ENCODE data around the gene SLF2. TPM values are rescaled to one million over a fixed set of nuclear protein-coding genes. Genes with fewer than 3 reads are reported as not detected.
A peak's percentile ranks its signal among the peaks of the same experiment; 100 is the strongest.

Gene SLF2
- total and polyA plus RNA-seq, 2 of the 13 experiments (the other 11 are each of a cell fraction or from before 2014, with no cell fraction given) = 12.2 to 48.1 TPM

DNA sequence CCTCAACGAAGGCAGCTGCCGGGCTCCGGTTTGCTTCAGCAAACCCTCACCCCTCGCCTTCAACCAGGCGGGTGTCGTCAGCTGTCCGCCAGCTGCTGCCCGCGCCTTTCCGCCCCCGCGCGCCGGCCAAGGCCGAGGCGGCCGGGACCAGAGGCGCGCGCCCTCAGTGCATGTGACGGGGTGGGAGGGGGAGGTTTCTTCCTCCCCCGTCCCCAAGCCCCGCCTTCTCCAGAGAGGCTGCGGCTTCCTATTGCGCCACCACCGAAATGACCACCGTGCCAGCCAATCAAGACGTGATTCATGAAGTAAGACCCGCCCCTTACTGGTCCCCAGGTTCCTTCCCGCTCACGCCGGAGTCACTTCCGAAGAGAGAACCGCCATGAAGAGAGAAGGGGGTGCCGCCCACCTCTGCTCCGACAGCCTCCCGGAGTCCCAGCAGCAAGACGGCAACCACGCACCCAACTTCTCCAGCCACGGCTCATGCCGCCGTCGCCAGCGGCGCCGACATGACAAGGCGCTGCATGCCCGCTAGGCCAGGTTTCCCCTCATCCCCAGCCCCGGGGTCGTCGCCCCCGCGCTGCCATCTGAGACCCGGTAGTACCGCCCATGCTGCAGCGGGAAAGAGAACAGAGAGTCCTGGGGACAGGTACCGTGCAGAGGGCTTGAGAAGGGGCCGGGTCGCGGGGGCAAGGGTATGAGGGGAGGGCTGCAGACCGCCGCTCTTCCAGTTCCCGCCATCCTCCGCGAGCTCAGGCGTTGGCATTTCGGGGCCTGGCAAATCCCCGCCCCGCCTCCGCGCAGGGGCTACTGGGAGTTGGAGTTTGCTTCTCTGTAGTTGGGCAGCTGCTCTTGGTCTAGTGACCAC lies at the start of gene SLF2 (continued):
- peak; percentile 74; the same call in 1 of the 2 replicates for TF ChIP-seq MIER3 (CRISPR knock-in tag; IDR thresholded peaks at IDR 0.05; ENCODE audit: borderline replicate concordance)
- TF ChIP-seq ZNF737 (CRISPR knock-in tag; IDR thresholded peaks at IDR 0.05; ENCODE audit: borderline replicate concordance) = no peak
- peak; percentile 51; the same call in 1 of the 2 replicates for TF ChIP-seq PITX1 (CRISPR knock-in tag; IDR thresholded peaks at IDR 0.05)
- TF ChIP-seq WIZ (CRISPR knock-in tag; IDR thresholded peaks at IDR 0.05) = no peak; the same call in 1 of the 2 replicates
- TF ChIP-seq ZNF367 (CRISPR knock-in tag; IDR thresholded peaks at IDR 0.05; ENCODE audit: borderline replicate concordance) = peak; percentile 55; the same call in 1 of the 2 replicates
- TF ChIP-seq, protein P1, sequence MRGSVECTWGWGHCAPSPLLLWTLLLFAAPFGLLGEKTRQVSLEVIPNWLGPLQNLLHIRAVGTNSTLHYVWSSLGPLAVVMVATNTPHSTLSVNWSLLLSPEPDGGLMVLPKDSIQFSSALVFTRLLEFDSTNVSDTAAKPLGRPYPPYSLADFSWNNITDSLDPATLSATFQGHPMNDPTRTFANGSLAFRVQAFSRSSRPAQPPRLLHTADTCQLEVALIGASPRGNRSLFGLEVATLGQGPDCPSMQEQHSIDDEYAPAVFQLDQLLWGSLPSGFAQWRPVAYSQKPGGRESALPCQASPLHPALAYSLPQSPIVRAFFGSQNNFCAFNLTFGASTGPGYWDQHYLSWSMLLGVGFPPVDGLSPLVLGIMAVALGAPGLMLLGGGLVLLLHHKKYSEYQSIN (CRISPR knock-in tag; IDR thresholded peaks at IDR 0.05; ENCODE audit: borderline replicate concordance) = no peak
- no peak for TF ChIP-seq TBP (CRISPR knock-in tag; IDR thresholded peaks at IDR 0.05)
- no peak; the same call in 1 of the 2 replicates for TF ChIP-seq AHR (CRISPR knock-in tag; IDR thresholded peaks at IDR 0.05)
- peak; percentile 71; the same call in 1 of the 2 replicates for TF ChIP-seq ZNF343 (CRISPR knock-in tag; IDR thresholded peaks at IDR 0.05)
- no peak for TF ChIP-seq PHF5A (CRISPR knock-in tag; IDR thresholded peaks at IDR 0.05; ENCODE audit: low read depth, unreplicated experiment)
- peak; percentile 49; the same call in 1 of the 2 replicates for TF ChIP-seq MAZ (IDR thresholded peaks at IDR 0.05; ENCODE audit: borderline replicate concordance, low read depth, low read length)
- no peak; the same call in 1 of the 2 replicates for TF ChIP-seq MAZ (CRISPR knock-in tag; IDR thresholded peaks at IDR 0.05; ENCODE audit: low read depth)
- TF ChIP-seq, protein P2, sequence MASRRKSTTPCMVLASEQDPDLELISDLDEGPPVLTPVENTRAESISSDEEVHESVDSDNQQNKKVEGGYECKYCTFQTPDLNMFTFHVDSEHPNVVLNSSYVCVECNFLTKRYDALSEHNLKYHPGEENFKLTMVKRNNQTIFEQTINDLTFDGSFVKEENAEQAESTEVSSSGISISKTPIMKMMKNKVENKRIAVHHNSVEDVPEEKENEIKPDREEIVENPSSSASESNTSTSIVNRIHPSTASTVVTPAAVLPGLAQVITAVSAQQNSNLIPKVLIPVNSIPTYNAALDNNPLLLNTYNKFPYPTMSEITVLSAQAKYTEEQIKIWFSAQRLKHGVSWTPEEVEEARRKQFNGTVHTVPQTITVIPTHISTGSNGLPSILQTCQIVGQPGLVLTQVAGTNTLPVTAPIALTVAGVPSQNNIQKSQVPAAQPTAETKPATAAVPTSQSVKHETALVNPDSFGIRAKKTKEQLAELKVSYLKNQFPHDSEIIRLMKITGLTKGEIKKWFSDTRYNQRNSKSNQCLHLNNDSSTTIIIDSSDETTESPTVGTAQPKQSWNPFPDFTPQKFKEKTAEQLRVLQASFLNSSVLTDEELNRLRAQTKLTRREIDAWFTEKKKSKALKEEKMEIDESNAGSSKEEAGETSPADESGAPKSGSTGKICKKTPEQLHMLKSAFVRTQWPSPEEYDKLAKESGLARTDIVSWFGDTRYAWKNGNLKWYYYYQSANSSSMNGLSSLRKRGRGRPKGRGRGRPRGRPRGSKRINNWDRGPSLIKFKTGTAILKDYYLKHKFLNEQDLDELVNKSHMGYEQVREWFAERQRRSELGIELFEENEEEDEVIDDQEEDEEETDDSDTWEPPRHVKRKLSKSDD (CRISPR knock-in tag; IDR thresholded peaks at IDR 0.05; ENCODE audit: low read depth) = peak; percentile 52
- TF ChIP-seq ADNP (CRISPR knock-in tag; IDR thresholded peaks at IDR 0.05) = no peak
- TF ChIP-seq, protein P3, sequence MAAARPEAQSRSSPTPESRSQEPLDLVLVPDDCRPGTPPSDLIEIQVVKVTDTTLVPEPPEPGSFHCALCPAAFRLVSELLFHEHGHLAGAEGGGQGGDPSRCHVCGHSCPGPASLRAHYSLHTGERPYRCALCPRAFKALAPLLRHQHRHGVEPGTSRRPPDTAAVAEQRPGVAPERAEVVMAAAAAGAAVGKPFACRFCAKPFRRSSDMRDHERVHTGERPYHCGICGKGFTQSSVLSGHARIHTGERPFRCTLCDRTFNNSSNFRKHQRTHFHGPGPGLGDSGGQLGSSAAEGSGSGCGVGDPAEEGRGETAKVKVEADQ (CRISPR knock-in tag; IDR thresholded peaks at IDR 0.05; ENCODE audit: borderline replicate concordance) = peak; percentile 69; the same call in 1 of the 2 replicates
- TF ChIP-seq ZSCAN31 (CRISPR knock-in tag; IDR thresholded peaks at IDR 0.05; ENCODE audit: low read depth) = no peak; the same call in 1 of the 2 replicates
- TF ChIP-seq, protein P4, sequence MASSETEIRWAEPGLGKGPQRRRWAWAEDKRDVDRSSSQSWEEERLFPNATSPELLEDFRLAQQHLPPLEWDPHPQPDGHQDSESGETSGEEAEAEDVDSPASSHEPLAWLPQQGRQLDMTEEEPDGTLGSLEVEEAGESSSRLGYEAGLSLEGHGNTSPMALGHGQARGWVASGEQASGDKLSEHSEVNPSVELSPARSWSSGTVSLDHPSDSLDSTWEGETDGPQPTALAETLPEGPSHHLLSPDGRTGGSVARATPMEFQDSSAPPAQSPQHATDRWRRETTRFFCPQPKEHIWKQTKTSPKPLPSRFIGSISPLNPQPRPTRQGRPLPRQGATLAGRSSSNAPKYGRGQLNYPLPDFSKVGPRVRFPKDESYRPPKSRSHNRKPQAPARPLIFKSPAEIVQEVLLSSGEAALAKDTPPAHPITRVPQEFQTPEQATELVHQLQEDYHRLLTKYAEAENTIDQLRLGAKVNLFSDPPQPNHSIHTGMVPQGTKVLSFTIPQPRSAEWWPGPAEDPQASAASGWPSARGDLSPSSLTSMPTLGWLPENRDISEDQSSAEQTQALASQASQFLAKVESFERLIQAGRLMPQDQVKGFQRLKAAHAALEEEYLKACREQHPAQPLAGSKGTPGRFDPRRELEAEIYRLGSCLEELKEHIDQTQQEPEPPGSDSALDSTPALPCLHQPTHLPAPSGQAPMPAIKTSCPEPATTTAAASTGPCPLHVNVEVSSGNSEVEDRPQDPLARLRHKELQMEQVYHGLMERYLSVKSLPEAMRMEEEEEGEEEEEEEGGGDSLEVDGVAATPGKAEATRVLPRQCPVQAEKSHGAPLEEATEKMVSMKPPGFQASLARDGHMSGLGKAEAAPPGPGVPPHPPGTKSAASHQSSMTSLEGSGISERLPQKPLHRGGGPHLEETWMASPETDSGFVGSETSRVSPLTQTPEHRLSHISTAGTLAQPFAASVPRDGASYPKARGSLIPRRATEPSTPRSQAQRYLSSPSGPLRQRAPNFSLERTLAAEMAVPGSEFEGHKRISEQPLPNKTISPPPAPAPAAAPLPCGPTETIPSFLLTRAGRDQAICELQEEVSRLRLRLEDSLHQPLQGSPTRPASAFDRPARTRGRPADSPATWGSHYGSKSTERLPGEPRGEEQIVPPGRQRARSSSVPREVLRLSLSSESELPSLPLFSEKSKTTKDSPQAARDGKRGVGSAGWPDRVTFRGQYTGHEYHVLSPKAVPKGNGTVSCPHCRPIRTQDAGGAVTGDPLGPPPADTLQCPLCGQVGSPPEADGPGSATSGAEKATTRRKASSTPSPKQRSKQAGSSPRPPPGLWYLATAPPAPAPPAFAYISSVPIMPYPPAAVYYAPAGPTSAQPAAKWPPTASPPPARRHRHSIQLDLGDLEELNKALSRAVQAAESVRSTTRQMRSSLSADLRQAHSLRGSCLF (CRISPR knock-in tag; IDR thresholded peaks at IDR 0.05; ENCODE audit: borderline replicate concordance) = no peak
- no peak for TF ChIP-seq THYN1 (CRISPR knock-in tag; IDR thresholded peaks at IDR 0.05; ENCODE audit: borderline replicate concordance, low read depth)

Measured in HepG2 (cell line).